NB4 (cell line): ENCODE results near the gene DUOXA2.

Experiments used
- CTCF ChIP-seq: IDR thresholded peaks from one replicate; pipeline ENCODE4 v1.5.1; 2012; ENCODE audit warnings: low read depth, low read length
- MYC ChIP-seq: IDR thresholded peaks from 2 replicates; pipeline ENCODE4 v1.6.1; 2011; ENCODE audit warnings: low read depth, low read length
- POLR2A ChIP-seq: IDR thresholded peaks from 2 replicates; pipeline ENCODE4 v1.6.1; 2011; ENCODE audit warnings: mild to moderate bottlenecking; ENCODE audit not compliant: insufficient read length; ENCODE audit errors: extremely low read depth

DNA sequence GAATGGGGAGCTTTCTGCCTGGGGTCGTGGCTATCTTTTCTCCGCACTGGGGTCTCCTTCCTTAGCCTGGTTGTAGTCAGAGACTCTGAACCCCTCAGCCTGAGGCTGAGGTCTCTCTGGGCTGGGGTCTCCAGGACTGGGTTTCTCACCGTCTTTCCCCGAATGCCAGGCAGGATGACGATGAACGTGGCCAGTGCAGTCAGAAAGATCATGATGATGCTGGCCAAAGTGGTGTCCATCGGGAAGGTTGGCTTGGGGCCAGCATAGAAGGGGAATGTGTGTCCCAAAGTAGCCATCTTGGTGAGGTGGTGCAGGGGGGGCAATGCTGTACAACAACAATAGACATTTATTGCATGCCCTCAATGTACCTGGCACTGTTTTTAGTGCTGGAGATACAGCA is 8.6 kb downstream of the DUOXA2 start:
- TF ChIP-seq CTCF (no peak), POLR2A (no peak), MYC (no peak)
